Dedifferentiated amniotic fluid mesenchymal stem cell (primary cell): Measurements from ENCODE around the gene OR10H2.
"Not testable (repeated sequence)": the region's sequence is repeated elsewhere in the genome, so short reads cannot be mapped to it uniquely, and the experiment has no call there.

Experiments used
- DNase-seq: peaks from one replicate; pipeline ENCODE4 v3.0.0-alpha.2; 2016; ENCODE audit errors: extremely low spot score

The OR10H2 gene

GRCh38 chr19:15769586-15769985 is 41.8 kb downstream of the OR10H2 start:
- DNase-seq = no peak

- not testable (repeated sequence) for DNase-seq
Observed at GRCh38 chr19:15774159-15774558, 46.3 kb downstream of the OR10H2 start.

GRCh38 chr19:15775249-15775648 is 47.4 kb downstream of the OR10H2 start:
- no peak for DNase-seq

- DNase-seq = no peak
Observed at GRCh38 chr19:15776264-15776663, 48.4 kb downstream of the OR10H2 start.

GRCh38 chr19:15776991-15777970 is 49.5 kb downstream of the OR10H2 start:
- DNase-seq = no peak
